Spleen (tissue), 11 donors: ENCODE data around the gene DEFB113. TPM values are rescaled to one million over a fixed set of nuclear protein-coding genes. Genes with fewer than 3 reads are reported as not detected.

Experiments
- DNase-seq: peaks from one replicate; pipeline ENCODE4 v3.0.0-alpha.2; 2020
- H3K27ac ChIP-seq, 8 donors: fragments of 200-600 bp; sonication (generic) in 7 of 8; 1 replicate in 4 of 8; 2 replicates in 4 of 8; pipeline versions ENCODE4 v1.5.0 to v1.8.0; 2016 to 2021; ENCODE audit warnings: inconsistent platforms in 4 of 8, mild to moderate bottlenecking in 4 of 8, moderate library complexity in 1 of 8
- H3K27me3 ChIP-seq, 7 donors: fragments of 200-600 bp; sonication (generic) in 6 of 7; replicated peaks in 1 of 7; 1 replicate in 4 of 7; 2 replicates in 3 of 7; pipeline versions ENCODE4 v1.5.0 to v1.8.0; 2016 to 2021; ENCODE audit warnings: inconsistent platforms in 3 of 7, mild to moderate bottlenecking in 1 of 7
- H3K36me3 ChIP-seq, 6 donors: fragments of 200-600 bp; sonication (generic) in 5 of 6; 1 replicate in 4 of 6; 2 replicates in 2 of 6; pipeline versions ENCODE4 v1.5.0 to v1.8.0; 2016 to 2021; ENCODE audit warnings: inconsistent platforms in 2 of 6
- H3K4me1 ChIP-seq, 6 donors: fragments of 200-600 bp; sonication (generic) in 5 of 6; 1 replicate in 3 of 6; 2 replicates in 3 of 6; pipeline versions ENCODE4 v1.5.0 to v1.8.0; 2016 to 2021; ENCODE audit warnings: inconsistent platforms in 3 of 6
- H3K4me3 ChIP-seq, 8 donors: fragments of 200-600 bp; sonication (generic) in 7 of 8; 1 replicate in 4 of 8; 2 replicates in 4 of 8; pipeline versions ENCODE4 v1.5.0 to v1.8.0; 2016 to 2021; ENCODE audit warnings: inconsistent platforms in 4 of 8, mild to moderate bottlenecking in 4 of 8, moderate library complexity in 2 of 8
- H3K9me3 ChIP-seq, 8 donors: fragments of 200-600 bp; sonication (generic) in 7 of 8; 1 replicate in 4 of 8; 2 replicates in 4 of 8; pipeline versions ENCODE4 v1.5.0 to v1.8.0; 2016 to 2021; ENCODE audit warnings: inconsistent platforms in 4 of 8
- POLR2A ChIP-seq, 3 donors: fragments of 450-650 bp; IDR thresholded peaks; one replicate each; pipeline ENCODE4 v1.5.1; 2017; ENCODE audit warnings: antibody characterized with exemption in 3 of 3, mild to moderate bottlenecking in 1 of 3
- POLR2AphosphoS5 ChIP-seq, 3 donors: sonication (generic); formaldehyde crosslinking; IDR thresholded peaks; one replicate each; pipeline ENCODE4 v1.5.1; 2017; ENCODE audit warnings: antibody characterized with exemption in 3 of 3
- WGBS, 5 donors: extraction: QIAGEN DNeasy Blood & Tissue Kit in 3 of 5; methylation state at CpG; one replicate each; pipeline versions ENCODE4 v1.1.5 to v1.1.7; 2013 to 2018; 5-methylcytosine and 5-hydroxymethylcytosine counted together
- intact Hi-C: fragments of 100-400 bp; cut with DNase I; formaldehyde crosslinking; loops from one replicate; pipeline ENCODE4 v1.15.0; 2023; ENCODE audit warnings: low total_unique reads
- polyA plus RNA-seq, 3 donors: library from polyadenylated mRNA; stranded (reverse); fragments of 200-250 nt; gene quantifications; one replicate each; pipeline ENCODE4 v1.2.1, GENCODE V29; 2013
- total RNA-seq, 7 donors: library from RNA; depleted of rRNA in 3 of 7; stranded (reverse); fragments of >200 nt in 3 of 7; fragmentation: NEBNext Ultra II Directional in 4 of 7; extraction: Animal tissue kit (Norgen Biotek cat#: 25700) in 4 of 7; gene quantifications; one replicate each; pipeline versions ENCODE4 v1.1.0 to v1.2.1, GENCODE V29; 2016 to 2021
- TF ChIP-seq, protein P1 (sequence below), 11 experiments: fragments of 200-600 bp in 7 of 11; fragments of 450-650 bp in 4 of 11; sonication (generic) in 4 of 11; IDR thresholded peaks in 8 of 11; conservative IDR thresholded peaks in 3 of 11; 1 replicate in 7 of 11; 2 replicates in 4 of 11; pipeline versions ENCODE4 v1.4.0 to v1.8.0; 2016 to 2021; ENCODE audit warnings: antibody characterized with exemption in 11 of 11, inconsistent platforms in 4 of 11, mild to moderate bottlenecking in 1 of 11
- donor health status: healthy with polysubstance abuse.
- donor health status: DM: no; HTN: no; CAD: no; lungs with moderate emphysema.
- donor health status: DM: no; HTN: no; CAD: no.
- donor health status: Bipolar disorder and iron deficiency.
- donor health status: healthy.
- donor health status: DM: no; HTN: no; CAD: no.
- donor health status: DM: yes; HTN: yes; CAD: no.

Gene DEFB113
- total and polyA plus RNA-seq, 10 donors: not detected

DNA sequence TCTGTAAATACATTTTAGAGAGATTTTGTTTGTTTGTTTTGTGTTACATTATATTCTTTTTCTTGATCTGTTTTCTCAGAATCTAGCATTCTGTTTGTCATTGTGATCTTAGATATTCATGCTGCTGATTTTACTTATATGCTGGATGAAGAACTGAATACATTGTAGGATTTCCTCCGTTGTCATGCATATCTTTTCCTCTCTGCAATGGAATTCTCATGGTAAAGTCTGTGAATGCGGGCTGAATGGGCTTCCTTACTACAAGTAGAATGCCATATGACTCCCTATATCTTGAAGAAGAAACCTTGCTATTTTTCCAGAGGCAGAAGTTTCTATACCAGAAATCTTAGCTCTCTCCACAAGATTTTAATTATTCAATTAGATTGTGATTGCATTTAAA lies 3.1 kb downstream of the DEFB113 start:
- TF ChIP-seq, protein P1, sequence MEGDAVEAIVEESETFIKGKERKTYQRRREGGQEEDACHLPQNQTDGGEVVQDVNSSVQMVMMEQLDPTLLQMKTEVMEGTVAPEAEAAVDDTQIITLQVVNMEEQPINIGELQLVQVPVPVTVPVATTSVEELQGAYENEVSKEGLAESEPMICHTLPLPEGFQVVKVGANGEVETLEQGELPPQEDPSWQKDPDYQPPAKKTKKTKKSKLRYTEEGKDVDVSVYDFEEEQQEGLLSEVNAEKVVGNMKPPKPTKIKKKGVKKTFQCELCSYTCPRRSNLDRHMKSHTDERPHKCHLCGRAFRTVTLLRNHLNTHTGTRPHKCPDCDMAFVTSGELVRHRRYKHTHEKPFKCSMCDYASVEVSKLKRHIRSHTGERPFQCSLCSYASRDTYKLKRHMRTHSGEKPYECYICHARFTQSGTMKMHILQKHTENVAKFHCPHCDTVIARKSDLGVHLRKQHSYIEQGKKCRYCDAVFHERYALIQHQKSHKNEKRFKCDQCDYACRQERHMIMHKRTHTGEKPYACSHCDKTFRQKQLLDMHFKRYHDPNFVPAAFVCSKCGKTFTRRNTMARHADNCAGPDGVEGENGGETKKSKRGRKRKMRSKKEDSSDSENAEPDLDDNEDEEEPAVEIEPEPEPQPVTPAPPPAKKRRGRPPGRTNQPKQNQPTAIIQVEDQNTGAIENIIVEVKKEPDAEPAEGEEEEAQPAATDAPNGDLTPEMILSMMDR (IDR thresholded peaks at IDR 0.05 in 8 of 11, conservative IDR thresholded peaks at IDR 0.05 in 3 of 11): no peak
- no peak for TF ChIP-seq POLR2A (IDR thresholded peaks at IDR 0.05)
- TF ChIP-seq POLR2AphosphoS5 (IDR thresholded peaks at IDR 0.05): no peak
- H3K9me3 ChIP-seq: no peaks in the 10 kb centered on the region
- 34 to 48% (median 42%) methylated on average over 2 of the region's 2 CpGs for WGBS, 5 donors

GRCh38 chr6:49964064-49964463 lies 5.4 kb downstream of the DEFB113 start, which contains the start of gene DEFB114:
TSS of gene DEFB114 (minus strand) at chr6:49964164. CDS start at chr6:49964105, 59 bp downstream.
- no peak within 1 kb of the TSS for H3K27ac ChIP-seq
- H3K27me3 ChIP-seq: no peaks in the 10 kb centered on the region
- H3K4me3 ChIP-seq: no peak within 1 kb of the TSS
- DNase-seq: no peak
- peaks cover 0 to 1% (median 0%) of the 10 kb centered on the region in 8 donors for H3K9me3 ChIP-seq
- TF ChIP-seq POLR2A (IDR thresholded peaks at IDR 0.05) (no peak), POLR2AphosphoS5 (IDR thresholded peaks at IDR 0.05) (no peak)
- TF ChIP-seq, protein P1 (IDR thresholded peaks at IDR 0.05 in 8 of 11, conservative IDR thresholded peaks at IDR 0.05 in 3 of 11): no peak
- H3K36me3 ChIP-seq: no peaks in the 10 kb centered on the region
- no peaks in the 10 kb centered on the region for H3K4me1 ChIP-seq
- intact Hi-C loops: no loop called here
- WGBS, 5 donors: 65 to 79% (median 69%) methylated on average over 2 of the region's 2 CpGs

More for the DNA sequence above, 3.1 kb downstream of the DEFB113 start:
- H3K27me3 ChIP-seq: no peaks in the 10 kb centered on the region
- H3K4me3 ChIP-seq: no peak overlapping the region
- no peaks in the 10 kb centered on the region for H3K36me3 ChIP-seq
- intact Hi-C loops: no loop called here
- no peaks in the 10 kb centered on the region for H3K4me1 ChIP-seq
- H3K27ac ChIP-seq: no peak overlapping the region
- DNase-seq: no peak

DNA sequence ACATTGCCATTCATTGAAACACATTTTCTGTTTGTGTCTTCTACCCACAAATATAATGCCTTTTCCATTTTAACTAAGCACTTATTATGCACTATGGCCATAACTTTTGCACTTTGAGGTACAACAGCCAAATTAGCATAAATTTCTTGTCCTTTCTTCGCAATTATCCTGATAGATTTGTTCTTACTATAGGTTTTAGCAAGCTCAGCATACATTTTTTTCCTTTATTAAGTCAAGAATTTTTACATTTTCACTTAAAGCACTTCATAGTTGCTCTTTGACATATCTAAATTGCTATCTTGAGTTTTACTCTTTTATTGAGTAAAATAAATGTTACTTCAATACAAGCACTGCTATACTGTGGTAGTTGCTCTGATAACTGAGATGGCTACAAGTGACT lies 11.2 kb downstream of the DEFB113 start:
- Histone ChIP-seq H3K9me3 (peaks cover 0 to 16% (median 4%) of the 10 kb centered on the region in 8 donors), H3K27ac (no peak overlapping the region), H3K4me1 (no peaks in the 10 kb centered on the region), H3K27me3 (no peaks in the 10 kb centered on the region), H3K4me3 (no peak overlapping the region), H3K36me3 (no peaks in the 10 kb centered on the region)
- WGBS, 5 donors: 57 to 74% (median 68%) methylated on average over 1 of the region's 1 CpG
- TF ChIP-seq, protein P1 (IDR thresholded peaks at IDR 0.05 in 8 of 11, conservative IDR thresholded peaks at IDR 0.05 in 3 of 11): no peak
- TF ChIP-seq POLR2A (IDR thresholded peaks at IDR 0.05): no peak
- no peak for TF ChIP-seq POLR2AphosphoS5 (IDR thresholded peaks at IDR 0.05)
- no peak for DNase-seq
- intact Hi-C loops: no loop called here

- TF ChIP-seq, protein P1 (IDR thresholded peaks at IDR 0.05 in 8 of 11, conservative IDR thresholded peaks at IDR 0.05 in 3 of 11): no peak
- no peak overlapping the region for H3K27ac ChIP-seq
- no peaks in the 10 kb centered on the region for H3K36me3 ChIP-seq
- peaks cover 0 to 16% (median 4%) of the 10 kb centered on the region in 8 donors for H3K9me3 ChIP-seq
- no peak for DNase-seq
- H3K4me3 ChIP-seq: no peak overlapping the region
- intact Hi-C loops: no loop called here
- H3K27me3 ChIP-seq: no peaks in the 10 kb centered on the region
- no peaks in the 10 kb centered on the region for H3K4me1 ChIP-seq
Observed at GRCh38 chr6:49955847-49956246, 13.6 kb downstream of the DEFB113 start.
